MCF 10A (cell line): Measurements from ENCODE around the gene GBP2. TPM values are rescaled to one million over a fixed set of nuclear protein-coding genes. Genes with fewer than 3 reads are reported as not detected.

ENCODE experiments used
- BruUV-seq: library from RNA; stranded (reverse); fragments of 400-500 nt; replicated peaks from 2 replicates; lab custom pipeline; 2021; lab: Mats Ljungman, UMichigan
- CTCF ChIA-PET: fragments of 300-600 bp; sonication (Branson Sonifier 250); formaldehyde crosslinking; extraction: SDS; loops from one replicate; lab custom pipeline; 2021; ENCODE audit warnings: antibody characterized with exemption, inconsistent platforms; lab: Yijun Ruan, JAX
- POLR2A ChIA-PET: fragments of 300-600, 350-650 bp; sonication (Branson Sonifier 250); formaldehyde crosslinking; extraction: SDS; loops from one replicate; lab custom pipeline; 2020; ENCODE audit warnings: antibody characterized with exemption, inconsistent platforms; lab: Yijun Ruan, JAX
- DNase-seq: peaks from one replicate; pipeline ENCODE4 v3.0.0-alpha.2; 2018; ENCODE audit not compliant: unreplicated experiment
- H3K27ac Mint-ChIP-seq: one replicate; pipeline ENCODE4 v1.8.0; 2022; ENCODE audit warnings: mild to moderate bottlenecking, low read depth, mixed read lengths; ENCODE audit not compliant: unreplicated experiment
- H3K27me3 Mint-ChIP-seq: one replicate; pipeline ENCODE4 v1.8.0; 2022; ENCODE audit warnings: mixed read lengths; ENCODE audit not compliant: insufficient read depth, unreplicated experiment
- H3K36me3 Mint-ChIP-seq: one replicate; pipeline ENCODE4 v1.8.0; 2022; ENCODE audit warnings: mild to moderate bottlenecking, moderate library complexity, mixed read lengths; ENCODE audit not compliant: insufficient read depth, unreplicated experiment
- H3K4me1 Mint-ChIP-seq: one replicate; pipeline ENCODE4 v1.8.0; 2022; ENCODE audit warnings: mixed read lengths; ENCODE audit not compliant: insufficient read depth, unreplicated experiment
- H3K4me3 Mint-ChIP-seq: one replicate; pipeline ENCODE4 v1.8.0; 2022; ENCODE audit warnings: mild to moderate bottlenecking, moderate library complexity, mixed read lengths; ENCODE audit not compliant: unreplicated experiment
- H3K9me3 Mint-ChIP-seq: one replicate; pipeline ENCODE4 v1.8.0; 2022; ENCODE audit warnings: mixed read lengths; ENCODE audit not compliant: unreplicated experiment
- intact Hi-C: fragments of 100-400 bp; cut with micrococcal nuclease; formaldehyde crosslinking; loops from 2 replicates; pipeline ENCODE4 v1.14.1; 2022
- total RNA-seq: library from RNA; stranded (reverse); gene quantifications from 2 replicates; pipeline ENCODE4 v1.2.3, GENCODE V29; 2022
- TF ChIP-seq, protein P1 (sequence below): fragments of 200-600 bp; IDR thresholded peaks from one replicate; pipeline ENCODE4 v1.8.0; 2022; ENCODE audit warnings: antibody characterized with exemption, mild to moderate bottlenecking; ENCODE audit not compliant: unreplicated experiment

GBP2 gene
- total RNA-seq, 1 experiment from 2014 or later, result 2.2 TPM

DNA sequence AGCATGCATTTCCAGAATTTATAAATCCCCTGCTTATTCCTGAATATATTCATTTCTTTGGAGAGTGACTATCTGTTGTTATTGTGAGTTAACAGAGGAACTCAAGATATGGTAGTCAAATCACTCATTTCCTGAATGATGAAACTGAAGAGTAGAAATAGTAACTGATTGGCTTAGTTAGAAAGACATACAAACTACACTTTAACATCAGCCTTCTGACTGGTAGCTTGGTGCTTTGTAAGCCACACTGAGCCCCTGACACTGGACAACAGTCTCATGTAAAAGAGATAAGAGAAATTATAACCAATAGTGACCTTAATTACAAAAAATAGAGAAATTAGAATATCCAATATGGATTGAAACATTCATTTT lies 45.1 kb upstream of the GBP2 start:
- ChIA-PET POLR2A (interaction anchor here (0.7 kb wide), 1 partner anchor 195 kb away, joined by 3 read pairs; no protein-coding TSS in a partner anchor), CTCF (no interaction called here)
- Mint-ChIP-seq H3K9me3 (no peaks in the 10 kb centered on the region), H3K27me3 (no peaks in the 10 kb centered on the region), H3K4me1 (no peaks in the 10 kb centered on the region), H3K36me3 (no peaks in the 10 kb centered on the region), H3K27ac (no peak overlapping the region), H3K4me3 (no peak overlapping the region)
- TF ChIP-seq, protein P1, sequence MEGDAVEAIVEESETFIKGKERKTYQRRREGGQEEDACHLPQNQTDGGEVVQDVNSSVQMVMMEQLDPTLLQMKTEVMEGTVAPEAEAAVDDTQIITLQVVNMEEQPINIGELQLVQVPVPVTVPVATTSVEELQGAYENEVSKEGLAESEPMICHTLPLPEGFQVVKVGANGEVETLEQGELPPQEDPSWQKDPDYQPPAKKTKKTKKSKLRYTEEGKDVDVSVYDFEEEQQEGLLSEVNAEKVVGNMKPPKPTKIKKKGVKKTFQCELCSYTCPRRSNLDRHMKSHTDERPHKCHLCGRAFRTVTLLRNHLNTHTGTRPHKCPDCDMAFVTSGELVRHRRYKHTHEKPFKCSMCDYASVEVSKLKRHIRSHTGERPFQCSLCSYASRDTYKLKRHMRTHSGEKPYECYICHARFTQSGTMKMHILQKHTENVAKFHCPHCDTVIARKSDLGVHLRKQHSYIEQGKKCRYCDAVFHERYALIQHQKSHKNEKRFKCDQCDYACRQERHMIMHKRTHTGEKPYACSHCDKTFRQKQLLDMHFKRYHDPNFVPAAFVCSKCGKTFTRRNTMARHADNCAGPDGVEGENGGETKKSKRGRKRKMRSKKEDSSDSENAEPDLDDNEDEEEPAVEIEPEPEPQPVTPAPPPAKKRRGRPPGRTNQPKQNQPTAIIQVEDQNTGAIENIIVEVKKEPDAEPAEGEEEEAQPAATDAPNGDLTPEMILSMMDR, result no peak
- intact Hi-C loops, result no loop called here
- DNase-seq, result no peak
- BruUV-seq, result no TSS peak

DNA sequence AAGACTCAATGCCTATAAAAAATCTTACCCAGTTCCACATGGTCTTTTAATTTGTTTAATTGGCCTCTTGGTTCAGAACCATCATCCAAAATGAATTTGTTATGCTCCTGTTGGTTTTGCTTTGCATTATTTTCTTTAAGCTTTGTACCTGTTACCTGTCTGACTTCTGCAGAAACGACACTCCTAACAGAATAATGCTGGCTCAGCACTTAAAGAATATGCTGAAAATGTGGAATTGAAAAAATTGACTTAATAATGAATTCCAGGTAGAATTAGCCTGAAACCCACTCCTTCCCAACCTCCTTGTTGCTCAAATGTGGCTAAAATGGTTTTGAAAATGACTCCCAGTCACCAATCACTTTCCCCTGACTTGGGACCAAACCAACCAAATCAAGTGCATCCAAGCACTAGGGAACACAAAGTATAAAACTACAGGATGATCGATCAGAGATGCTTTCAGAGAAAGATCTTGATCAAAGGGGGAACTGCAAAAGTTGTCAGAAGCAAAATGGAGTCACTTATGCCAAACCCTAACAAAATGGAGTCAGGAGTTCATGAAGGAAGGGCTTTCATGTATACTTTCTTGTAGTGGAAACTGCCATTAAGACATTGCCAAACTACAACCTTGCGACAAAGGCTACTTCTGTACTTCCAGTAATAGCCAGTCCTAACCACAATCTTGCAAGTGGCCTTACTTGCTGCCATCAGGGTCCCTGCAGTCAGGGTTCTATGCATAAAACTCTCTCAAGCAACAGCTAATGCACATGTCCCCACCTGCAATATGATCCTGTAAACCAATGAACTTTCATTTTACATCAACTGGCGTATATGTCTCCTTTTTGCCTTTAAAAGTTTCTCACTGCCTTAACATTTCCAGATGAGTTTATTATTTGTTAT lies 44.5 kb upstream of the GBP2 start:
- no peak overlapping the region for H3K27ac Mint-ChIP-seq
- ChIA-PET POLR2A (interaction anchor here (0.6 kb wide), 1 partner anchor 208 kb away, joined by 3 read pairs; no protein-coding TSS in a partner anchor), CTCF (no interaction called here)
- TF ChIP-seq, protein P1, result no peak
- BruUV-seq, result no TSS peak
- H3K4me1 Mint-ChIP-seq, result no peaks in the 10 kb centered on the region
- H3K36me3 Mint-ChIP-seq, result no peaks in the 10 kb centered on the region
- H3K27me3 Mint-ChIP-seq, result no peaks in the 10 kb centered on the region
- no peaks in the 10 kb centered on the region for H3K9me3 Mint-ChIP-seq
- no peak overlapping the region for H3K4me3 Mint-ChIP-seq
- DNase-seq, result no peak
- intact Hi-C loops, result no loop called here

DNA sequence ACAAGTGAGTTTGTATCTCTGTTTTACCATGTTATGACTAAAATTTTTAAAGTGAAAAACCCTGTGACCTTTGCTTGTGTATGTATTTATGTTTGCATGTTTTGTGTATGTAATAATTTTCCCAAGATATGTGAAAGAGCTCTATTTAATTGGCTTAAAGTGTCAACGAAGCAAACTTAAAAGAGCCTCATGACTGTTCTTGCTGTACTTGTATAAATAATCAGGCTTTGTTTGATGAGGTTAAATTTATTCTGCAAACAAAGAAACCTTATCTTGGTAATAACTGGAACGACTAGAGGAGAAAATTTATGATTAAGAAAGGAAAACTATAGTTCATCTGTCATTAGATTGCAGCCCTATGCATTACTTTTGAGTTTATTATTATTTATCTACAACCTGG lies 43.3 kb upstream of the GBP2 start:
- no peak overlapping the region for H3K27ac Mint-ChIP-seq
- ChIA-PET CTCF (interaction anchor here (1.0 kb wide), 1 partner anchor 10 kb away, joined by 3 read pairs; no protein-coding TSS in a partner anchor), POLR2A (interaction anchor here (0.7 kb wide), 1 partner anchor 29 kb away, joined by 3 read pairs; the partner anchor contains the start of gene GBP4)

More for the DNA sequence above, 43.3 kb upstream of the GBP2 start:
- Mint-ChIP-seq H3K36me3 (no peaks in the 10 kb centered on the region), H3K9me3 (no peaks in the 10 kb centered on the region), H3K4me3 (no peak overlapping the region), H3K4me1 (no peaks in the 10 kb centered on the region), H3K27me3 (no peaks in the 10 kb centered on the region)
- intact Hi-C loops, result no loop called here
- DNase-seq, result no peak
- TF ChIP-seq, protein P1, result no peak
- no TSS peak for BruUV-seq
